ENCODE measurements around the gene SRD5A2.

Gene SRD5A2

DNA sequence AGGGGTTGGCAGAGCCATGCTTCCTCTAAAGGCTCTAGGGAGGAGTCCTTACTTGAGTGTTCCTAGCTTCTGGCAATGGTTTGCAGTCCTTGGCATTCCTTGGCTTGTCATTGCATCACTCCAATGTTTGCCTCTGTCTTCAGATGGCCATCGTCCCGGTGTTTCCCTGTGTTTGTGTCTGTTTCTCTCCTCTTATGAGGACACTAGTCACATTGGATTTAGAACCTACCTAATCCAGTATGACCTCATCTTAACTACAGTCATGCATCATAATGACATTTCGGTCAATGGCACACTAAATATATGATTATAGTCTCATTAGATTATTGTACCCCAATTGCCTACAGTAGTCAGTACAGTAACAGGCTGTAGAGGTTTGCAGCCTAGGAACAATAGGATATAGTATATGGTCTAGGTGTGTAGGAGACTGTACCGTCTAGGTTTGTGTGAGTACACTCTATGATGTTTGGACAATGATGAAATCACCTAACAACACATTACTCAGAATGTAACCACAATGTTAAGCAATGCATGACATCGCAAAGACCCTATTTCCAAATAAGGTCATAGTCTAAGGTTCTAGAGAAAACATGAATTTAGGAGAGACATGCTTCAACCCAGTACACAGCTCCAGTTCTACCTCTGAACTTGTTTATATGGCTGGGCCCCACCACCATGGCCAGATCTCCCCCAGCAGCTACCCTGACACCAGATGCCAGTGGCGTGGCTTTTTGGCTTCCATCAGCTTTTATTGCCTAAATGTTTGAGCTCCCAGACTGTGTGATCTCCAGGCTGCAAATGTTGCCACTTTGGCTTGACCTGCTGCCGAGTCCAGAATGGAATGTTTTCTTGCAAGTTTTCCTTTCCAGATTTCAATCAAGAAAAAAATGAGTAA lies 22.1 kb downstream of the SRD5A2 start:
- TF ChIP-seq, protein P1, sequence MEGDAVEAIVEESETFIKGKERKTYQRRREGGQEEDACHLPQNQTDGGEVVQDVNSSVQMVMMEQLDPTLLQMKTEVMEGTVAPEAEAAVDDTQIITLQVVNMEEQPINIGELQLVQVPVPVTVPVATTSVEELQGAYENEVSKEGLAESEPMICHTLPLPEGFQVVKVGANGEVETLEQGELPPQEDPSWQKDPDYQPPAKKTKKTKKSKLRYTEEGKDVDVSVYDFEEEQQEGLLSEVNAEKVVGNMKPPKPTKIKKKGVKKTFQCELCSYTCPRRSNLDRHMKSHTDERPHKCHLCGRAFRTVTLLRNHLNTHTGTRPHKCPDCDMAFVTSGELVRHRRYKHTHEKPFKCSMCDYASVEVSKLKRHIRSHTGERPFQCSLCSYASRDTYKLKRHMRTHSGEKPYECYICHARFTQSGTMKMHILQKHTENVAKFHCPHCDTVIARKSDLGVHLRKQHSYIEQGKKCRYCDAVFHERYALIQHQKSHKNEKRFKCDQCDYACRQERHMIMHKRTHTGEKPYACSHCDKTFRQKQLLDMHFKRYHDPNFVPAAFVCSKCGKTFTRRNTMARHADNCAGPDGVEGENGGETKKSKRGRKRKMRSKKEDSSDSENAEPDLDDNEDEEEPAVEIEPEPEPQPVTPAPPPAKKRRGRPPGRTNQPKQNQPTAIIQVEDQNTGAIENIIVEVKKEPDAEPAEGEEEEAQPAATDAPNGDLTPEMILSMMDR (IDR thresholded peaks at IDR 0.05; ENCODE audit: borderline replicate concordance, insufficient read depth, low read depth, low read length) = no peak
- no peak overlapping the region for H3K4me3 ChIP-seq (ENCODE audit: low read depth, low read length)

DNA sequence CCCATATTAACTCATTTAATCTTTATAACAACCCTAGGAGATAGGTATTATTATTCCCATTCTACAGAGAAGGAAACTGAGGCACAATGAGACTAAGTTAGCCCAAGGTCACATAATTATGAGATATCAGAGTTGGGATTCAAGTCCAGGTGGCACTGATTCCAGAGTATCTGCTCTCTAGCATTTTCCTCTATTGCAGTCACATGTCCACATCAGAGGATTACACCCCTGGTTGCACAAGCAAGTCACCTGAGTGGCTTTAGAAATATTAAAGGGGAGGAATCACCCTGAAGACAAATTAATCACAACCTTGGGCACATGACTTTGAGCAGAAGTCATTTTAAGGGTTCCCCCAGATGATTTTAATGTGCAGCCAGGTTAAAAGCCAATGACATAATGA lies 23.8 kb downstream of the SRD5A2 start:
- TF ChIP-seq, protein P1 (IDR thresholded peaks at IDR 0.05; ENCODE audit: borderline replicate concordance, insufficient read depth, low read depth, low read length) = no peak
- no peak overlapping the region for H3K4me3 ChIP-seq (ENCODE audit: low read depth, low read length)

DNA sequence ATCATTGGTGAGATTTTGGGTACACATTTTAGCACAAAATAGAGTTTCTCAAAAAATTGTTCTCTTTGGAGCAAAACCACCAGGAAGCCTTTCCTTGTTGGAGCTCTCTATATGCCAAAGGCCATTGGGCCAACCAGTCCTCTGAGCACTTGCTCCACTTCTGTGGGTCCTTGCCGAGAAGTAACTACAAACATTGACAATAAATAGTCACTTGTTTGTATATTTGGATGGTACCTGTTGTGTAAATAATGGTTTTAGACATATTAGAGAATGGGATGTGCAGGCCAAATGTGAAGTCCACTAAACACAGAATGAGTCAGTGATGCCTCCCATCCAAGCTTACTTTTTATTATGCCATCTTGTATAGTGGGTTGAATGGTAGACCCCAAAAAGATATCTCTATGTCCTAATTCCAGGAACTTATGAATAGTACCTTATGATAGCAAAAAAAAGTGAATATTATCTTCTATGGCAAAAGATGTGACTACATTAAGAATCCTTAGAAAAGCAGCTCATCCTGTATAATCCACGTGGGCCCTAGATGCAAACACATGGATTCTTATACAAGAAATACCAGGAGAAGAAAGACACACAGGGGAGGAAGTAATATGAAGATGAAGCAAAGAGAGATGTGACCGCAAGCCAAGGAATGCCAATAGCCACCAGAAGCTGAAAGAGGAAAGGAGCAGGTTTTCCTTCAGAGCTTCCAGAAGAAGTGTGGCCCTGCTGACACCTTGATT lies 24.6 kb downstream of the SRD5A2 start:
- H3K4me3 ChIP-seq (ENCODE audit: low read depth, low read length) = no peak overlapping the region
- TF ChIP-seq, protein P1 (IDR thresholded peaks at IDR 0.05; ENCODE audit: borderline replicate concordance, insufficient read depth, low read depth, low read length) = no peak

DNA sequence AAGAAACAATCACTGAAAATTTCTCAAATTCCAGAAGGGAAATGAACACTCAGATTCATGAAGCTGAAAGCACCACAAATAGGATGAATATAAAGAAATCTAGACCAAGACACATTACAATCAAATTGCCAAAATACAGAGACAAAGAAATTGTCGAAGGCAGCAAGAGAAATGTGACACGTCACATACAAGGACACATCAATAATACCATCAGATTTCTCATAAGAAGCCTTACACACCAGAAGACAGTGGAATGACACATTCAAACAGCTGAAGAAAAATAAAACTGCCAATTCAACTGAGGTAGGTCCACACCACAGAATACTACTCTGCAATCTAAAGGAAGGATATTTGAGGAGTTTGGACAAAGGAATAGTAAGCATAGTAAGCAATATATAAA lies 27.4 kb downstream of the SRD5A2 start:
- no peak overlapping the region for H3K4me3 ChIP-seq (ENCODE audit: low read depth, low read length)
- TF ChIP-seq, protein P1 (IDR thresholded peaks at IDR 0.05; ENCODE audit: borderline replicate concordance, insufficient read depth, low read depth, low read length) = no peak

DNA sequence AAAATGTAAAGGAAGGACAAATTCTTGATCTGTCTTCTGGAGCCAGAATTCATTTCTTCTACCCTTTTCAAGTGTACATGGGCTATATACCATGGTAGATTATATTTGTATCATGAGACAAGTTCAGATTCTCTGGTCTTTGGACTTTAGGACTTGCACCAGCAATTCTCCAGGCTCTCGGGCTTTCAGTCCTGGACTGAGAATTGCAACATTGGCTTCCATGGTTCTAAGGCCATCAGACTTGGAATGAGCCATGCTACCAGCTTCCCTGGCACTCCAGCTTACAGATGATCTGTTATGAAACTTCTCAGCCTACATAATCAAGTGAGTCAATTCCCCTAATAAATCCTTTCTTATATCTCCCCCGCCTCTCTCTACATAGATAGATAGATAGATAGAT lies 33.3 kb downstream of the SRD5A2 start:
- TF ChIP-seq, protein P1 (IDR thresholded peaks at IDR 0.05; ENCODE audit: borderline replicate concordance, insufficient read depth, low read depth, low read length) = no peak

DNA sequence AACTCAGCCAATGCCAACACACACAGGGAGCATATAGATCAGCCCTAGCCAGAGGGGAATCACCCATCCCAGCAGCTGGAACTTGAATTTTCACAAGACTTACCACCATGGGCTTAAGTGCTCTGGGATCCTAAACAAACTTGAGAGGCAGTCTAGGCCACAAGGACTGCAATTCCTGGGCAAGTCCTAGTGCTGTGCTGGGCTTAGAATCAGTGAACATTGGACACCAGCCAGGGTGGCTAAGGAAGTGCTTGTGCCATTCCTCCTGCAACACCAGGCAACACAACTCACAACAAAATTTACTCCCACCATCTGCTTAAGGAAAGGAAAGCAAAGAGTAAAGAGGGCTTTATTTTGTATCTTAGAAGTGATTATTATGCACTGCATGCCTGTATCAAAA lies 38.9 kb downstream of the SRD5A2 start:
- TF ChIP-seq, protein P1 (IDR thresholded peaks at IDR 0.05; ENCODE audit: borderline replicate concordance, insufficient read depth, low read depth, low read length) = no peak
- no peak overlapping the region for H3K4me3 ChIP-seq (ENCODE audit: low read depth, low read length)

More for the DNA sequence above, 33.3 kb downstream of the SRD5A2 start:
- no peak overlapping the region for H3K4me3 ChIP-seq (ENCODE audit: low read depth, low read length)
